ENCODE data around the gene KLB. TPM values are rescaled to one million over a fixed set of nuclear protein-coding genes. Genes with fewer than 3 reads are reported as not detected.

KLB gene
- total RNA-seq, 1 donor from 2014 or later, result not detected

GRCh38 chr4:39472396-39472795 is 65.7 kb downstream of the KLB start:
- TF ChIP-seq CTCF (IDR thresholded peaks at IDR 0.05; ENCODE audit: unreplicated experiment), result no peak
- Mint-ChIP-seq H3K36me3 (peaks cover 13% of the 10 kb centered on the region), H3K4me3 (no peak overlapping the region), H3K9me3 (no peaks in the 10 kb centered on the region), H3K27ac (no peak overlapping the region), H3K27me3 (ENCODE audit: low read depth) (no peaks in the 10 kb centered on the region), H3K4me1 (peaks cover 13% of the 10 kb centered on the region)
- no peak for DNase-seq (ENCODE audit: low spot score in 2 of 2, unreplicated experiment in 2 of 2)

- Mint-ChIP-seq H3K27ac (no peak overlapping the region), H3K4me3 (no peak overlapping the region), H3K9me3 (no peaks in the 10 kb centered on the region), H3K36me3 (peaks cover 8% of the 10 kb centered on the region), H3K27me3 (ENCODE audit: low read depth) (no peaks in the 10 kb centered on the region), H3K4me1 (no peaks in the 10 kb centered on the region)
- no peak for TF ChIP-seq CTCF (IDR thresholded peaks at IDR 0.05; ENCODE audit: unreplicated experiment)
- no peak for DNase-seq (ENCODE audit: low spot score in 2 of 2, unreplicated experiment in 2 of 2)
Measured at GRCh38 chr4:39476187-39476895, 69.6 kb downstream of the KLB start.

GRCh38 chr4:39480251-39480650 is 73.5 kb downstream of the KLB start:
- Mint-ChIP-seq H3K4me3 (no peak overlapping the region), H3K9me3 (peaks cover 7% of the 10 kb centered on the region), H3K27me3 (ENCODE audit: low read depth) (no peaks in the 10 kb centered on the region), H3K4me1 (no peaks in the 10 kb centered on the region), H3K36me3 (peaks cover 12% of the 10 kb centered on the region), H3K27ac (no peak overlapping the region)
- TF ChIP-seq CTCF (IDR thresholded peaks at IDR 0.05; ENCODE audit: unreplicated experiment), result no peak
- DNase-seq (ENCODE audit: low spot score in 2 of 2, unreplicated experiment in 2 of 2), result no peak

- Mint-ChIP-seq H3K9me3 (peaks cover 7% of the 10 kb centered on the region), H3K27me3 (ENCODE audit: low read depth) (no peaks in the 10 kb centered on the region), H3K4me3 (no peak overlapping the region), H3K27ac (no peak overlapping the region), H3K4me1 (peaks cover under 1% of the 10 kb centered on the region), H3K36me3 (peaks cover 12% of the 10 kb centered on the region)
- DNase-seq (ENCODE audit: low spot score in 2 of 2, unreplicated experiment in 2 of 2), result no peak
- TF ChIP-seq CTCF (IDR thresholded peaks at IDR 0.05; ENCODE audit: unreplicated experiment), result no peak
Measured at GRCh38 chr4:39480902-39481695, 74.4 kb downstream of the KLB start.

GRCh38 chr4:39484582-39485272 is 78.0 kb downstream of the KLB start:
- no peaks in the 10 kb centered on the region for H3K27me3 Mint-ChIP-seq (ENCODE audit: low read depth)
- H3K27ac Mint-ChIP-seq, result no peak overlapping the region
- H3K4me1 Mint-ChIP-seq, result peaks cover 3% of the 10 kb centered on the region
- no peak for DNase-seq (ENCODE audit: low spot score in 2 of 2, unreplicated experiment in 2 of 2)
- peaks cover 7% of the 10 kb centered on the region for H3K9me3 Mint-ChIP-seq
- H3K4me3 Mint-ChIP-seq, result no peak overlapping the region
- peaks cover 4% of the 10 kb centered on the region for H3K36me3 Mint-ChIP-seq
- TF ChIP-seq CTCF (IDR thresholded peaks at IDR 0.05; ENCODE audit: unreplicated experiment), result no peak

Measured in mesothelial cell of epicardium (in vitro differentiated cells).